HS-27A (cell line): Measurements from ENCODE around the gene CSNK1A1.
"Not testable (repeated sequence)": the region's sequence is repeated elsewhere in the genome, so short reads cannot be mapped to it uniquely, and the experiment has no call there.

Experiments used
- DNase-seq: peaks from one replicate; pipeline ENCODE4 v3.0.0-alpha.2; 2012; ENCODE audit warnings: low read depth, missing footprints

Gene CSNK1A1

DNA sequence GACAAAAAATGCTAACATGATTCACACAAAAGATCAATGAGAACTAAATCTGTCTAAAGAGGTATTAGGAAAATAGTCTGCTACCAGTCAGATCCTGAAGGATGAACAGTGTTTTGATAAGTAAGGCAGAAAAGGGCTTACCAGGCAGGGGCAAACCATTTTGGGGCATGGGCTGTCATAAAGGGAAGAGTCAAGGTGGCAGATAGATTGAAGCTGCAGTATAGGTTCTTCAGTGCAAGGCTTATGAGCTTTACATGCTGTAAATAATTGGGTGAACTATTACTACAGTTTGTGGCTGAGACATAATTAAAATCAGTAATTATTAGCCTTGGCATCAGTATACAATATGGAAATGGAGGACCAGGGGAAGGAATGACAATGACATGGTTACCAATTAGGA lies 21.8 kb downstream of the CSNK1A1 start:
- DNase-seq = no peak

DNA sequence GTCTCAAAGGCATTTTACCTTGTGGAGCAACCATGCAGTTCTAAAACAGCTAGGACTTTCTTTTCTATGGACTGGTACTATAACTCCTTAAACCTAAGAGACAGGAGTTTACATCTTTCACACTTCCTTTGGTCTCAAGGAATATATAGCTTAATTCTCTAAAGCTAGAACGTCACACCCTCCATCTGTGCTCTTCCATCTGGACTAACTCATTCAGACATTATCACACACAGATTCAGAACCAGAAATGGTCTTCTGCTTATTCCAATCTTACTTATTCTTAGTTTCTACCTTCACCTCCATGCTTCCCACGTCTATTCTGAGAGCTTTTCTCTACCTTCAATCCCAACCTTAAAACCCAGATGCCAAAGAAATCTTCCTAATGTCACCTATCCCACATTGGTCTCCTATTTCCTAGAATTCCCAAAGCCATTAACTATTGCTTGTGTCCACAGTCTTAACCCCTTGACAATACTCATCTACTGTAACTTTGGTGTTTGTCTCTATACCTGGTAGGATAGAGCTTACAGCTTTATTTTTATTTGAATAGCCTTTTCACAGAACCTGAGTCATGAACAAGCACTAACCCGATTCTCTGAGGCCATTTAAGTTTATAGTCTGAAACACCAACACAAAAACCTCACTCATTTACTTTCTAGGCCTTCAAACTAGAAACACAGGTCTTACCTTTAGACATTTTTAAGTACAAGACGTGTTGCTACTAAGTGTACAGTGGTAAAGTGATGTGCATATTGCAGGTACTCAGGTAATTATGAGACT lies 22.8 kb downstream of the CSNK1A1 start:
- no peak for DNase-seq

DNA sequence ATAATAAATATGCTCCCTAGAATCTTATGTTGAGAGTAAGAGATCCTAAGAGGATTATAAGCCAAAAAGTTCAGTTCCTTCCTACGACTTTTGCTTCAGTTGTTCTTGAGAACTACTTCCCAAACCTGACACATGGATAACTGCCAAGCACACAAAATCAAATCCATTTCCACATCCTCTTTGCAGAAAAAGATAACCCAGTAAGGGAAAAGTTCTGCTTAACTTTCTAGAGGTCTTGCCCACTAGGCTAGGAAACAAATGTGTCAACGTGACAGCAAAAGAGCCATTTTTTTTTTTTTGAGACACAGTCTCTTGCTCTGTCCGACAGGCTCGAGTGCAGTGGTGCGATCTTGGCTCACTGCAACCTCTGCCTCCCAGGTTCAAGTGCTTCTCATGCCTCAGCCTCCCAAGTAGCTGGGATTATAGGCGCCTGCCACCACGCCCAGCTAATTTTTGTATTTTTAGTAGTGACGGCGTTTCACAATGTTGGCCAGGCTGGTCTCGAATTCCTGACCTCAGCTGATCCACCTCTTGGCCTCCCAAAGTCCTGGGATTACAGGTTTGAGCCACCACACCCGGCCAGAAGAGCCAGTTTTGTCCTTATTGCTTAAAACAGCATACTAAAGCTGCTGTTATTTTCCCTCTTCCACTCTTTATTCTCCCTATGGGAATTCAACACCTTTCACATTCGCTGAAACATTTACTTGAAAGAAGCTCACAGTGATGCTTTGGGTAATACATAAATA lies 24.2 kb downstream of the CSNK1A1 start:
- no peak for DNase-seq

DNA sequence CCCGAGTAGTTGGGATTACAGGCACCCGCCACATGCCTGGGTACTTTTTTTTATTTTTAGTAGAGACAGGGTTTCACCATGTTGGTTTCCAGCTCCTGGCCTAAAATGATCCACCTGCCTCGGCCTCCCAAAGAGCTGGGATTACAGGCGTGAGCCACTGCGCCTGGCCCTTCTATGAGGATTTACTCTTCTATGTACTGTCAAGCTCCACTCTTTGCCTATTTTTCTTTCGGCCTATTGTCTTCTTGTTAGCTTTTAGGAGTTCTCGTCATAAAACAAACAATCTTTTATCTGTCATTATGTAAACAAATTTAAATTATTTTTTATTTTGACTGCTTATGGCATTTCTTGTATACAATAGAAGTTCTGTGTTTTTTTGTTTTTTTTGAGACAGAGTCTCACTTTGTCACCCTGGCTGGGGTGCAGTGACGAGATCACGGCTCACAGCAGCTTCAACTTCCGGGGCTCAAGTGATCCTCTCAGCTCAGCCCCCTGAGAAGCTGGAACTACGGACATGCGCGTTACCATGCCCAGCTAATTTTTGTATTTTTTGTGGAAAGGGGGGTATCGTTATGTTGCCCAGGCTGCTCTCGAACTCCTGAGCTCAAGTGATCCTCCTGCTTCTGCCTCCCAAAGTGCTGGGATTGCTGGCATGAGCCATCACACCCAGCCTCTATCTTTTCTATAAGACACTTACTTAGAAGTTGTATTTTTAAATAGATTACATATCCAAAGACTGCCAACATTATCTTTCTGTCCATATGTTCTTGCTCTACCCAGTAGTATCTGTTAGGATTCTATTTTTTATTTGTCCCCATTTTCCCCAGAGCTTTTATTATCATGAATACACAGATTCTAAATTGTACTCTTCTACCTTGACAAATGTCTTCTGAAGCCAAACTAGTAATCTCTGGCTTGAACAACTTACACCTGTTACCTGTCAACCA lies 29.2 kb downstream of the CSNK1A1 start:
- DNase-seq = no peak

DNA sequence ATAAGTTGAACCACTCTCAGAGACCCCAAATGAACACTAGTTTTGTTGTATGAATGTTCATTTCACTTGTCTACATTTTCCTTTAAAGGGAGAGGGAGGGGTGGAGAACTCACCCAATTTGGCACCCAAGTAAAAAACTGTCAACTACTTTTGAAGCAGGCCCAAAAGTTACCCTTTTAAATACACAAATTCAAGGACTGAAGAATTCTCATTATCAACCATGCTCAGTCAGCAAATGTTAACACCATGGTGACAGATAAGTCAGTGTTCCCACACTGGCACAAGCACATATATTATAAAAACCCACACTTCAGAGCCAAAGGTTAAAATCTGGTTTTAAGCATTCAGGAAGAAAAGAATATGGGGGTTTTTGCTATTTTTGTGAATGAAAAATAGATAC lies 31.6 kb downstream of the CSNK1A1 start:
- no peak for DNase-seq

DNA sequence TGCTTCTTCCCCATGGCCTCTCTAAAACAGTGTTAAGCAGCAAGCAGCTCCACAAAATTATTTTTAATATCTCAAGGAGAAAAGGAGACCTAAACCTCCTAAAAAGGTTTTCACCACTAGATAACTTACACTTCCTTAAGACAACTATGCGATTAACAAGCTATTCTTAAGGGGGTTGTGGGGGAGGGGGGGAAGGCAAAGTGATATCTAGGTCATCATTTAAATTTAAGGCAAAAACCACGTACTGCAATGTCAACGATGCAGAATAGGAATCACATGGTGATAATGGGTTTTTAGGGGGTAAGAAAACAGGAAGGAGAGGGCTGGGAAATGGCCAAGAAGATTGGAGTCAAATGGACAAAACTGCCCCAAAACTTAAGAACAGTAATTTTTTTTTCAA lies 32.6 kb downstream of the CSNK1A1 start:
- DNase-seq = no peak

DNA sequence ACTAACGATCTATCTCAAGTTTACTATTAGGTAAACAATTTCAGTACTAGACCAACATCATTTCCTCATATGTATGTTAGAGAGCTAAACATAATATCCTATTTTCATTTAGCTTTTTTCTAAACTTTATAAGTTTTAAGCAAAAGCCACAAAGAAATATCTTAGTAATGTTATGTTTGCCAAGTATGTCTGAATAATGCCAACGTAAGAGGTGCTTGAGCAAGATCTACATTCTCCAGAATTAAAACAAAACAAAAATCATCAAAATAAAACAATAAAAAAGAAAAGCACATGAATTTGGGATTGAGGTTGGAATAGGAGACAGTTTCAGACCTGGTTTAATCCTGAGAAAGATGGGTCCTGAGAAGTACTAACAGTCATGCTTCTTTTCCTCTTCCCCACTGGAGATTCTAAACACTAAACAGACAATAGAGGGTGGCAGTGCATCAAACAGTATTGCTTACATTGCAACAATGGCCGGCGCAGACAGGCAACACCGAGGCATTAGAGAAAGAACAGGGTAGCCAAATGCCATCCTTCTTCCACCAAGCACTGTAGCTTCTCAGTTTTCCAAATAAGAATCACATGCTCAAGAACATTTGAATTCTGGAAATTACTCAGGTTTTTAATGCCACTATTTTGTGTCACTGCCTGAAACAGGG lies 33.6 kb downstream of the CSNK1A1 start:
- no peak for DNase-seq

DNA sequence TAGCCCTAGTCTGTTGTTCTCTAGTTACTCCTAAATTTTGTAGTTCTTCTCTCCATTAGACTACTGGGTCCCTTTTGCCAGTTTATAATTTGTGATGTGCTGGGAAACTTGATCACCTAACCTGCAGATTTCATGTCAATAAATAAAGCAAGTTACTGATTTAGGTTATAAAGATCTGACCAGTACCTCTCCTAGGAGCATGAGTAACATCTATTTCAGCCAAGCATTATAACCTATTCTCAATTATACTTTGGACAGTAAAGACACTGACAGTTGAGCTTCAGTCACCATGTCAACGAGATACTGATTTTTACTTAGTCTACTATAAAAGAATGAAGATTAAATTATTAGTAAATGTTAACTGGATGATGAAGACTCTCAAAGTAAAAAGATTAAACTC lies 36.7 kb downstream of the CSNK1A1 start:
- DNase-seq = no peak

DNA sequence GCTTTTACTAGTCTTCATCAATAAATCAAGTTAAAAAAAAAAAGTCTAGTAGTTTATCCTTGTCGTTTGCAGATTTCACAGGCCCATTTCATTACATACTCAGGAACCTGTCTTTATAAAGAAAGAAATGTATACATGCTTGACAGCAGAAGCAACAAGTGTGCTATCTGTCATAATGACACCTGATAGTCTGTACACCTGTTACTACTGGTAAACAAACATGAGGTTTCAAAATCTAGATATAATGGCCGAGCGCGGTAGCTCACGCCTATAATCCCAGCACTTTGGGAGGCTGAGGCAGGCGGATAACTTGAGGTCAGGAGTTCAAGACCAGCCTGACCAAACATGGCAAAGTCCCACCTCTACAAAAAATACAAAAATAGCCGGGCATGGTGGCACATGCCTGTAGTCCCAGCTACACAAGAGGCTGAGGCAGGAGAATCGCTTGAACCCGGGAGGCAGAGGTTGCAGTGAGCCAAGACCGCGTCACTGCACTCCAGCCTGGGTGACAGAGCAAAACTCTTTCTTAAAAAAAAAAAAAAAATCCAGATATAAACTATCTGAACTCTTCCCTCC lies 37.8 kb downstream of the CSNK1A1 start:
- DNase-seq = not testable (repeated sequence)

DNA sequence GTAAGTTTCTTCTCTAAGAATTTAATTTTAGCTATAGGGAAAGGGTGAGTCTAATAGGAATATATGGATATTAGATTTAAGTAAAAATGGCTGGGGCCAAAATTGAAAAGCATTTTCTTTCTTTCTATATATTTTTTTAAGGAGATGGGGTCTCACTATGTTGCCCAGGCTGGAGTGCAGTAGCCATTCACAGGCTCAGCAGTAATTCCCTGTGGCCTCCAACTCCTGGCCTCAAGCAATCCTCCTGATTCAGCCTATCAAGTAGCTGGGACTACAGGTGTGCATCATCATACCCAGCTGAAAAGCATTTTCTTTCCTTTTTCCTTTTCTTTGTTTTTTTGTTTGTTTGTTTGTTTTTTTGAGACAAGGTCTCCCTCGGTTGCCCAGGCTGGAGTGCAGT lies 41.1 kb downstream of the CSNK1A1 start:
- no peak for DNase-seq

DNA sequence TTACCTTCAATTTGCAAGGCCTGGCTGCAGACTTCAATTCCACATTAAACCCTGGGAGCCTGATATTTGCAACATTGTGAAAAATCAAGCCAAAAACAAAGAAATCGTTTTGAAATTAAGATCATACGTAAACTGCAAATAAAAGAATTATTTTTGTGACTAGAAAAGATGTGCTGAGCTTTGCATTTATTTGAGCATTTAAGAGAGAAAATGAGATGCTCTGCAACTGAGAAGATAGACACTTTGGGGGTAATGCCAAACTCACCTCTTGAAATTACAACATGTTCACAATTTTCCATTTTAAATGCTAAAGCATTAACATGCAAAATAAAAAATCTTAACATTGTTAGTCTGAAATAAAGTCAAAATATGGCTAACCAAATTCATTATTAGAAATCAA lies 46.6 kb downstream of the CSNK1A1 start:
- DNase-seq = no peak

DNA sequence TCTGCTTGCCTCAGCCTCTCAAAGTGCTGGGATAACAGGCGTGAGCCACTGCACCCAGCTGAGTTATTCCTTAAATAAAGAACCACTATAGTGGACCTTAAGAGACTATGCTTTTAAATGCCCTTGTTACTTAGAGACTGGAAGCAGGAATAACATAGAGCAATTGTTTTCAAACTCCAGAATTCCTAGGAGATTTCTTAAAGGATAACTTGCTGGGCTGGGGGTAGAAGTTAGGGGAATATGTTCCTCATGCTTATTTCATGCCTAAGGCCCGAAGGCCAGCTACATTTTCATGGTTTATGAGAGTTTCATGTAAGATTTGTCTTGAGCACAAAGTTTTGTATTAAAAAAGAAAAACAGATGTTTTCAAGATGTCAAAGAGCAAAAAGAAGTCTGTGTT lies 48.2 kb downstream of the CSNK1A1 start:
- DNase-seq = no peak

DNA sequence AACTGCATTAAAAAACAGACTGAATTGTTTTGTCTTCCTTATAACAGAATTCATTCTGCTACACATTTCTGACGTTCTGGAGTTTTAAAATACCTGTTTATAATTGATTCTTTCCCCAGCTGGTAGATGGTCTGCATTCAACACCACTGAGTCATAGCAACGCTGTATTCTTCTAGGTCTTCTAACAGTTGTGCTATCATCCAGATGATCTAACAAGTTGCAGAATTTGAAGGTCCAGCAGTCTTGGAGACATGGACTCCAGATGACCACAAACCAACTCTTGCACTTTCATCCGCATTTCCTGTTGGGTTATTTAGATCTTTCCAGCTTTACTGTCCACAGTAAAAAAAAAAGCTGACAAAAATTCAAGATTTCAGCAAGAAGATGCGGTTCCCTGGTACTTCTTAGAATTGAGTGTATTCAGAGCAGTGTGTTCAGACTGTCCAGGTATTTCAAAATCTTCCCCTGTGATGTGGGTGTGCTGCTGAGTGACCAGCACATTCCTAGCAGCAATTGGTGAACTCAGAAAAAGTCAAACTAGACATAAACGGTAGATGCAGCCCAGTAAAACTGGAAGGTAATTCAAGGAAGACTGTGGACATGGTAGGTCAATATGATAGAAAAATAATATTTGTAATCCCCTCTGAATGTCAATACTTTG lies 50.2 kb downstream of the CSNK1A1 start:
- no peak for DNase-seq

DNA sequence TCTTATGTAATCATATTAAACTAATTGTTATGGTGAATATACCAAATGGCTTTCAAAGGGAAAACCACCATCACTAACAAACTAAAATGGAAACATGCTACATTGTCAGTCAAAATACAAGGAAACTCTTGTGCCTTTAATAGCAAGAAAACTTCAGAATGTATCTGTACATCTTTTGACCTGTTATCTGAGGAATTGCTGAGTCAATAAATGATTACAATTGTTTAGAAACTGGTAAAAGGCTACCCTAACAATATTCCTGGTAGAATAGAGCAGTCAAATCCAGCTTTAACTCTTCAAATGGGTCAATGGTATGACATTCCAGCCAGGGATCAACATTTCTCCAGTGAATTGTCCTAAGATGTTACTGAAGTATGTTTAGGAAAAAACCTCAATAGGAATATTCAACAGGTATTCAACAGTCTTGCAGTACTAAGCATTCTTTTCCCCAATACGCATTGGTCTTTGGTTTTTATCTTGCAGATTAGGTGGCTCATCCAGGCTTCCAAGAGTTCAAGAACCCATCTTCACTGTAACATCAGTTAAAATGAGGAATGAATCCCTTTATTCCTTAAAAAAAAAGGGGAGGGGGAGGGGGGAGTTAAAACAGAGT lies 52.4 kb downstream of the CSNK1A1 start:
- no peak for DNase-seq

DNA sequence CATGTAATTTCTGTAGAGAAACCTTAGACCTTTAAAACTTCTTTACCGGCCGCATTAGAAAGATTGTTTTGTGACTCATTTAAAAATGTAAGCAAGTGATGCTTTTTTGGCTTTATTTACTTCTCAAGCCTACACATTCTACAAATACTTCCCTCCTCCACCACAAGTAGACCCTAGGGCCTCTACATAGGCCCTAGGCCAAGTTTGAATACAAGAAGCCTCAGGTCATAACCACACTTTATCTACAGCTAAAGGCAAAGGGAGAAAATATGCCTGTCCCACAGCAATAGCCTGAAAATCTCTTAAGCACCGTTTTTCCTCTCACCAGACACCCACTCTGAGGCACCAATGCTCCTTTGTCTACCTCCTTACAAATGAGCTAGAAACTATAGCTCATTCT lies 53.9 kb downstream of the CSNK1A1 start:
- DNase-seq = no peak

DNA sequence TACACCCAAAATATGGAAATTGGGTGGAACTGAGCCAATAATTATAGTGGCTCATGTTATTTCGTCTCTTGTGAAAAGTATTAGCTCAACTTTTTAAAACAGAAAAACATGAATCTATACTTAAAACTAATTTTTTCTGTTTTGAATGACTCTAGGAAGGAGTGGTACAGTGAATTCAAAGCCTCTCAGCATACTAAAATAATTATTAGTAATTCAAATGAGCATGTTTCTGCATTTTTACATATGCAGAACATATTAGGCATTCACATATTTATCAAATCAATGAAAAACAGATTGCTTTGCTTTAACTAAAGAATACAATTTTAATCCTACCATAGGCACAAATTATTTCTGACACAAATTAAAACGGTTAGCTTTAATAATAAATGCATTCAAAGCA lies 54.3 kb downstream of the CSNK1A1 start:
- DNase-seq = no peak

DNA sequence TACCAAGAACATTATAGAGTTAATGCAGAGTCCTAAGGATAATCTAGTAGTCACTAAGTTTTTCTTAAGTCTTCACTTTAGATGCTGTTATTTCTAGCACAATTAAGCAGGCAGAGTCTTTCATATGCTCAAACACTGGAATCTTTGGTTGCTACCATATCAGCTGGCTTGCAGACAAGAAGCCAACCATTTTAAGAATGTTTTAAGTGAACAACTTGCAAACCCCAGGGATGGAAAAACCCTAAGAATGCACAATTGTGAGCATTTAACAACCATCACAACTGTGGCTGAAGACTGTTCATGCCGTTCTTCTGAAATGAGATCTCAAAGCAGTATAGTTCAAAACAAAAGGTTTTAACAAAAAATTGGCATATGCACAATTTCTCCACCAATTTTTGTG lies 55.1 kb downstream of the CSNK1A1 start:
- no peak for DNase-seq

DNA sequence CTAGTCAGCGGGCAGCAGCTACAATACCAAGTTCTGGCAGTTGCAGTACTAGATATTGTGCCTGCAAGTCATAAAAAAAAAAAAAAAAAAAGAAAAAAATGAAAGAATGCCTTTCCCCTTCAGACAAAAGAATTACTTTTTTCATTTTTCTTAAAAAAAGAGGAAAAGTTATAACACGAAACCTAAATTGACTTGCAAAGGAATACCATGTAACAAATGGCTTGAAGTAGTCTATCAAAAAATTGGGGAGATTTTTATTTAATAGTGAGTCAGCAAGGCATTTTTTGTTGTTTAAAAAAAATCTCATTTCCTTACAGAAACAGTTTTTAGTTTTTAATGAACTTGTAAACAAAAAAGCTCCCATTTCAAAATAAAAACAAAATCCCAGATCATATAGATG lies 55.6 kb downstream of the CSNK1A1 start:
- no peak for DNase-seq

DNA sequence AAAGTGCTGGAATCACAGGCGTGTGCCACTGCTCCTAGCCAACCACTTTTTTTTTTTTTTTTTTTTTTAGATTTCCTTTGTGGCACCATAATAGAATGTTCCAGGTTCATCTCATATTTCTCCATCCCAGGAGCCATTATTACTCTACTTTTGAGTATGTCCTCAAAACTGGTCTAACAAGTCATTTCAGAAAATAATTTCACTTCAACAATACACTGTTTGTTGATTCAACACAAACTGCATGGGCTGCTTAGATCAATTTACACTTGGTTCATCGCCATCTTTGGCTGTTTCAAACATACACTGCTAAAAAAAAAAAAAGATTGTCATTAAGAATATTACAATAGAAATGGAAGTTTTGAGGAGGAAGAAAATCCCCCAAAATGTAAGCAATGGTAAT lies 57.9 kb downstream of the CSNK1A1 start:
- DNase-seq = no peak

DNA sequence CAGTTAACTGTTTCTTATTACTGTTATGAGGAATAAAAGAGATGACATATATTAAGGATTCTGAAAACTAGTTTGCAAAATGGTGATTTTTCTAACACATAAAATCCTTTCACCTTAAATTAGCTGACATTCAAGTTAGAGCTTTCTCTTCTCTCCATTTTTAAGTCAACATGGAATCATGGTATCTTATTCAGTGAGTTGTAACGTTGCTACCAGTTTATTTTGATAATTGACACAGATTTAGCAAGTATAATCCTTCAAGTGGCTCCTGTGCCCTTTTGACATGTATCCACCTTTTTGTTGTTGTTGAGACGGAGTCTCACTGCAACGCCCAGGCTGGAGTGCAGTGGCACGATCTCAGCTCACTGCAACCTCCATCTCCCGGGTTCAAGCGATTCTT lies 58.5 kb downstream of the CSNK1A1 start:
- DNase-seq = no peak
